Sigmoid colon (tissue), 4 donors: ENCODE results near the gene SUSD2.

Experiments
- EP300 ChIP-seq, 4 donors: sonication (generic); formaldehyde crosslinking; IDR thresholded peaks; one replicate each; pipeline ENCODE4 v1.6.1; 2017; ENCODE audit warnings: antibody characterized with exemption in 4 of 4
- POLR2A ChIP-seq, 2 donors: fragments of 450-650 bp; IDR thresholded peaks; one replicate each; pipeline ENCODE4 v1.6.1; 2016; ENCODE audit warnings: antibody characterized with exemption in 2 of 2, mild to moderate bottlenecking in 2 of 2, moderate library complexity in 2 of 2
- POLR2AphosphoS5 ChIP-seq, 4 donors: sonication (generic); formaldehyde crosslinking; IDR thresholded peaks; one replicate each; pipeline ENCODE4 v1.6.1; 2017; ENCODE audit warnings: antibody characterized with exemption in 4 of 4
- TF ChIP-seq, protein P1 (sequence below), 4 experiments: fragments of 450-650 bp in 3 of 4; fragments of 200-600 bp in 1 of 4; IDR thresholded peaks; one replicate each; pipeline ENCODE4 v1.5.1; 2016 to 2019; ENCODE audit warnings: antibody characterized with exemption in 4 of 4, mild to moderate bottlenecking in 3 of 4, moderate library complexity in 2 of 4

DNA sequence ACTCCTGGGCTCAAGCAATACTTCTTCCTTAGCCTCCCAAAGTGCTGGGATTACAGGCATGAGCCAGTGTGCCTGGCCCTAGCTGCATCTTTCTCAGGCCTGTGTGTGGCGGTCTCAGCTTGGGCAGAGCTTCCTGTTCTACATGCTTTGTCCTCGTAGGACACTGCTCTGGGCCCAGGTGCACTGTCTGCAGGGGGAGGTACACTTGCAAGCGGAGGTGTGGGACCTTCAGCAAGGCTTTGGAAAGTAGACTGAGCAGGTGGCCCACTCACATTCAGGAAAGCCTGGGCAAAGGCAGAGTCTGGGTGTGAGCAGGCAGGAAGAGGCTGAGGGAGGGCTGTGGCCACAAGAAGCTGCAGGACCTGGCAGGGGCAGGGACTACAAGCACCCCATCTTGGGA, 33.6 kb upstream of the SUSD2 start:
- TF ChIP-seq POLR2A (IDR thresholded peaks at IDR 0.05) (no peak), POLR2AphosphoS5 (IDR thresholded peaks at IDR 0.05) (no peak), EP300 (IDR thresholded peaks at IDR 0.05) (no peak)
- TF ChIP-seq, protein P1, sequence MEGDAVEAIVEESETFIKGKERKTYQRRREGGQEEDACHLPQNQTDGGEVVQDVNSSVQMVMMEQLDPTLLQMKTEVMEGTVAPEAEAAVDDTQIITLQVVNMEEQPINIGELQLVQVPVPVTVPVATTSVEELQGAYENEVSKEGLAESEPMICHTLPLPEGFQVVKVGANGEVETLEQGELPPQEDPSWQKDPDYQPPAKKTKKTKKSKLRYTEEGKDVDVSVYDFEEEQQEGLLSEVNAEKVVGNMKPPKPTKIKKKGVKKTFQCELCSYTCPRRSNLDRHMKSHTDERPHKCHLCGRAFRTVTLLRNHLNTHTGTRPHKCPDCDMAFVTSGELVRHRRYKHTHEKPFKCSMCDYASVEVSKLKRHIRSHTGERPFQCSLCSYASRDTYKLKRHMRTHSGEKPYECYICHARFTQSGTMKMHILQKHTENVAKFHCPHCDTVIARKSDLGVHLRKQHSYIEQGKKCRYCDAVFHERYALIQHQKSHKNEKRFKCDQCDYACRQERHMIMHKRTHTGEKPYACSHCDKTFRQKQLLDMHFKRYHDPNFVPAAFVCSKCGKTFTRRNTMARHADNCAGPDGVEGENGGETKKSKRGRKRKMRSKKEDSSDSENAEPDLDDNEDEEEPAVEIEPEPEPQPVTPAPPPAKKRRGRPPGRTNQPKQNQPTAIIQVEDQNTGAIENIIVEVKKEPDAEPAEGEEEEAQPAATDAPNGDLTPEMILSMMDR (IDR thresholded peaks at IDR 0.05): no peak
